ENCODE data around the gene IDH3G.

Gene IDH3G

DNA sequence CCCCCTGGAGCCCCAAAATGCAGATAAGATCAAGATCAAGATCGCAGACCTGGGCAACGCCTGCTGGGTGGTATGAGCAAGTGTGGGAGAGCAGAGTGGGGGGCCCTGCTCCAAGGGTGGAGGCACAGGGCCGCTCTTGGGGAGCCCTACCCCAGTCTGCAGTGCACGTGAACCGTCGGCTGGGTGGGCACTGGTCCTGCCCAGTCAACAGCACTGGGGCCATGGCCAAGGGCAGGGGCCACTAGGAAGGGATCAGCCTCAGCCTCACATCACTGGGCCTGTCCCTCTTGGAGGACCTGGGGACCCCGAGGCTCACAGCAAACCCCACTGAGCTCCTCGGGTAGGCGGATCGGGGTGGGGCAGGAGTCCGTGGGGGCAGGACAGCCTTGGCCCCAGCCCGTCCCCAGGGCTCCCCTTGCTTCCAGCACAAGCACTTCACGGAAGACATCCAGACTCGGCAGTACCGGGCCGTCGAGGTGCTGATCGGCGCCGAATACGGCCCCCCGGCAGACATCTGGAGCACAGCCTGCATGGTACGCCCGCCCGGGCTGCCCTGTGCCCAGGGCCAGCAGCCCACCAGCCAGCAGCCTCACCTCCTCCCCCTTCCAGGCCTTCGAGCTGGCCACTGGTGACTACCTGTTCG lies 9.7 kb downstream of the IDH3G start:
- no peak for DNase-seq

DNA sequence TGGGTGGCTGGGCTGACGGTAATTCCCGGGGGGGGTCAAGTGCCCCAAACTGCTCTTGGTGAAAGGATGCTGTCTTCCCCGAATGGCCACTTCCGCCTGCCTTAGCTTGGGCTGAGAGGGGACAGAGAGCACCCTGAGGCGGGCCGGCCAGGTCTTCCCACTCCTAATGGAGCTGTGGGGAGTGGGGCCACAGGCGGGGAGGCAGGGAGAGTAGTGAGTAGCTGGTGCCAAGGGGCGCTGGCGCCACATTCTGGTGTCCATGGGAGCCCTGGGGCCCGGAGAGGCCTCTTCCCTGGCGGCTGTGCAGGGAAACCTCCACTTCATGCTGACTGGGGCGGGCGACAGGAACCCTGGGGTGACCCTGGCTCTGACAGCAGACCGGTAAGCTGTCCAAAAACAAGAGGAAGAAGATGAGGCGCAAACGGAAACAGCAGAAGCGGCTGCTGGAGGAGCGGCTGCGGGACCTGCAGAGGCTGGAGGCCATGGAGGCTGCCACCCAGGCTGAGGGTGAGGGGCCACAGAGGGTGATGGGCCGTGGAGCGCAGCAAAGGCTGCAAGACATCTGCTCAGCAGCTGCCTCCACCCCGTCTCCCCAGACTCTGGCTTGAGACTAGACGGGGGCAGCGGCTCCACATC lies 10.7 kb downstream of the IDH3G start:
- DNase-seq = no peak

DNA sequence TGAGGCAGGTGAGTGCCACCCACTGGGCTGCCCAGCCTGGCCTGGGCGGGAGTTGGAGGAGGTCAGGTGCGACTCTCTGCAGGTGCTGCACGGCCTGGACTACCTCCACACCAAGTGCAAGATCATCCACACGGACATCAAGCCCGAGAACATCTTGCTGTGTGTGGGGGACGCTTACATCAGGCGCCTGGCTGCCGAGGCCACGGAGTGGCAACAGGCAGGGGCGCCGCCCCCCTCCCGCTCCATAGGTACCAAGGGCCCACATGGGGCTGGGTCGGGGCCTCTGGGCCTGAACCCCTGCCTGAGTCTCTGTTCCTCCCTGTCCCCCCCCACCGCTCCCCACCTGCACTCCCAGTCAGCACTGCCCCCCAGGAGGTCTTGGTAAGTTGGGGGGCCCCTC lies 11.3 kb downstream of the IDH3G start:
- DNase-seq = no peak

GRCh38 chrX:153782313-153782712 lies 11.9 kb downstream of the IDH3G start:
- no peak for DNase-seq

- no peak for DNase-seq
Observed at GRCh38 chrX:153781428-153782047, 12.6 kb downstream of the IDH3G start.

DNA sequence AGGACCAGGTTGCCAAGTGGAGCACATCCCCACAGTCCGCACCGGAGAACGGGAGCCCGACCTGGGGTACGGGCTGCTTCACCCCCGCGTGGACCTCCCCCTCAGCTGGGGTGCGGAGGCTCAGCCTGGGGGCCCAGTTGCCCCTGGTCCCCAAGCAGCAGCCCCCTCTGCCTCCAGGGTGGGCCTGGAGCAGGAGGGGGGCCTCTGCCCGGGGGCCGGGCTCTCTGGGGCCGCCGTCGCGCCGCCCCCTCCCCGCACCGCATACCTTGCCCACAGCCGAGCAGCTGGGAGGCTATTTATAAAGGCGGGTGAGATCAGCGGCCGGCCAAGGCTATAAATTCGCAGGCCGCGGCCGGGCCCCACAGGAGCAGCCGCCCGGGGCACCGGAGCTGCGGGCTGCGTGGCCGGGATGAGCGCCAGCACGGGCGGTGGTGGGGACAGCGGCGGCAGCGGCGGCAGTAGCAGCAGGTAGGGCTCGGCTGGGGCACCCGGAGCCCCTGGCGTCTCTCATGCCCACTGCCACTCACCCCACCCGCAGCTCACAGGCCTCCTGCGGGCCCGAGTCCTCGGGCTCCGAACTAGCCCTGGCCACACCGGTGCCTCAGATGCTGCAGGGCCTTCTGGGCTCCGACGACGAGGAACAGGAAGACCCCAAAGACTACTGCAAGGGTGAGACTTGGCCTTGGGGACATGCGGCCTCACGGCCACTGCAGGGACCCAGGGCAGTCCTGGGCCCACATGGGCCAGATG lies 13.3 kb downstream of the IDH3G start, which contains the start of gene SRPK3:
Gene SRPK3 (plus strand): TSS at position 364 of the 750 bp plus-strand sequence. CDS start 46 bp downstream, at position 410.
- no peak for DNase-seq

GRCh38 chrX:153779891-153780677 lies 14.1 kb downstream of the IDH3G start:
- no peak for DNase-seq

DNA sequence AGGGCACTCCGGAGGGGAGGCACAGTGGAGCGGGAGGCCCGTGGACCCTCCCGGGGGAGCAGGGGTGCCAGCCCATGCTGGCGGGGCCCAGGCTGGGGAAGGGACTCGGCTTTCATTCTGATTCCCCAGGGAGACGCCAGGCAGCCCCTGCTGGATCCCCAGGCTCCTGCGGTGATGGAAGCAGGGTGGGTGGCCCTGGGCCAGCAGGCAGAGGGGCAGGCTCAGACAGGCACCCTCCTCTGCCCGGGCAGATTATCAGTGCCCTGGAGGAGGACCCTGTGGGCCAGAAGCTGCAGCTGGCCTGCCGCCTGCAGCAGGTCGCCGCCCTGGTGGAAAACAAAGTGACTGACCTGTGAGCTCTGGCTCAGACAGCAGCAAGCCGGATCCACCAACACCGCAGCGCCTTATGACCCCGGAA lies 15.5 kb downstream of the IDH3G start:
- DNase-seq = no peak

DNA sequence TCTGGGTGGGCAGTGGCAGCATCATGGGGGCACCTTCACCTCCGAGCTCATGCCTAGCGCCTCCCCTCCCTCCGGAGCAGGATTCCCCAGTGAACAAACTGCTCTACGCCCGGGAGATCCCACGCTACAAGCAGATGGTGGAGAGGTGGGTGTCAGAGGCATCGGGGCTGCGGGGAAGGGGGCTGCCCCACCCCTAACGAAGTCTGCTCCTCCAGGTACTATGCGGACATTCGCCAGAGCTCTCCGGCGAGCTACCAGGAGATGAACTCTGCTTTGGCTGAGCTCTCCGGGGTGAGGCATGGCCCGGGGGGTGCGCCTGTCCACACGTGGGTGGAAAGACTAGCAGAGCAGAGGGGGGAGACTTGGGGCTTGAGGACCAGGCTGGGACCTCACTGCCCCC lies 16.0 kb downstream of the IDH3G start:
- no peak for DNase-seq

DNA sequence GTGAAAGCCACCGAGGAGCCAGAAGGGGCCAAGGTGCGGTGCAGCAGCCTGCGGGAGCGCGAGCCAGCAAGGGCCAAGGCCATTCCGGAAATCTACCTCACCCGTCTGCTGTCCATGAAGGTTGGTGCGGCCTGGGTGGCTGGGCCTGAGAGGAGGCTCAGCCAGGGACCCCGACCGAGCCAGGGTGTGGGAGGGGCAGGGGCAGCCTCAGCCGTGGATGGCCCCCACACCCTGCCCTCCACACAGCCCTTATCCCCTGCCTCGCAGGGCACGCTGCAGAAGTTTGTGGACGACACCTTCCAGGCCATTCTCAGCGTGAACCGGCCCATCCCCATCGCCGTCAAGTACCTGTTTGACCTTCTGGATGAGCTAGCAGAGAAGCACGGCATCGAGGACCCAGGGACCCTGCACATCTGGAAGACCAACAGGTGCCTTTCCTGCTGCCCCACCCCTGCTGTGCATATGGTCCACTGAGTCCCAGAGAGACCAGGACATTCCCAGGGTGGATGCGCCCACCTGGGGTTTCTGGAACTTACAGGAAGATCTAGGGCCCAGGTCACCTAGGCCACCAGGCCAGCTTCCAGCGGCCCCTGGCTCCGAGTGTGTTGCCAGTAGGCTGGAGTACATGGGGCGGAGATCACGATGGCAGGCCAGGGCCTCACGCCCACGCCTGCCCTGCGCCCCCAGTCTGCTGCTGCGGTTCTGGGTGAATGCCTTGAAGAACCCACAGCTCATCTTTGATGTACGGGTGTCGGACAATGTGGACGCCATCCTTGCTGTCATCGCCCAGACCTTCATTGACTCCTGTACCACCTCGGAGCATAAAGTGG lies 16.7 kb downstream of the IDH3G start:
- DNase-seq = no peak

- no peak for DNase-seq
Observed at GRCh38 chrX:153776611-153777045, 17.5 kb downstream of the IDH3G start.

- no peak for DNase-seq
Observed at GRCh38 chrX:153776120-153776599, 18.0 kb downstream of the IDH3G start.

DNA sequence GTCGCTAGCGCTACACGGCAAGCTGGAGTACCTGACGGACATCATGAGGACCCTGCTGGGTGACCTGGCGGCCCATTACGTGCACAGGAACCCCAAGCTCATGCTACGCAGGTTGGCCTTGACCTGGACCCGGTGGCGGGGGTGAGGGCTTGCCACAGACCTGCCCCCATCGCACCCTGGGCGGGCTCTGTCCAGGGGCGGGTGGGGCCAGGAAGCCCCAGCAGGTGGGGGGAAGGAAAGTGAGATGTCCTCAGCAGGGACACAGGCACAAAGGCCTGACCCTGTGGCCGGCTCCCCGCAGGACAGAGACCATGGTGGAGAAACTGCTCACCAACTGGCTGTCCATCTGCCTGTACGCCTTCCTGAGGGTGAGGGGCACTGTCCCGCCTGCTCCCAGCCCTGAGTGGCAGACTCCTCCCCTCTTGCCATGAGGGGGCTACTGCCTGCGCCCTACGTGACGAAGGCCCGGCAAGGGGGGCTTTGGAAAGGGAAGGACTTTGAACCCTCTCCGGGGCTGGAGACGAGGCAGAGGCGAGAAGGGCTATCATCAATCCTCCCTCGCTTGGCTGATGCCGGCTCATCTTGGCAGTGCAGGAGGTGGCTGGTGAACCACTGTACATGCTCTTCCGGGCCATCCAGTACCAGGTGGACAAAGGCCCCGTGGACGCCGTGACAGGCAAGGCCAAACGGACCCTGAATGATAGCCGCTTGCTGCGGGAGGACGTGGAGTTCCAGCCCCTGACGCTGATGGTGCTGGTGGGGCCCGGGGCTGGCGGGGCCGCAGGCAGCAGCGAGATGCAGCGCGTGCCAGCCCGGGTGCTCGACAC lies 18.7 kb downstream of the IDH3G start:
- no peak for DNase-seq

DNA sequence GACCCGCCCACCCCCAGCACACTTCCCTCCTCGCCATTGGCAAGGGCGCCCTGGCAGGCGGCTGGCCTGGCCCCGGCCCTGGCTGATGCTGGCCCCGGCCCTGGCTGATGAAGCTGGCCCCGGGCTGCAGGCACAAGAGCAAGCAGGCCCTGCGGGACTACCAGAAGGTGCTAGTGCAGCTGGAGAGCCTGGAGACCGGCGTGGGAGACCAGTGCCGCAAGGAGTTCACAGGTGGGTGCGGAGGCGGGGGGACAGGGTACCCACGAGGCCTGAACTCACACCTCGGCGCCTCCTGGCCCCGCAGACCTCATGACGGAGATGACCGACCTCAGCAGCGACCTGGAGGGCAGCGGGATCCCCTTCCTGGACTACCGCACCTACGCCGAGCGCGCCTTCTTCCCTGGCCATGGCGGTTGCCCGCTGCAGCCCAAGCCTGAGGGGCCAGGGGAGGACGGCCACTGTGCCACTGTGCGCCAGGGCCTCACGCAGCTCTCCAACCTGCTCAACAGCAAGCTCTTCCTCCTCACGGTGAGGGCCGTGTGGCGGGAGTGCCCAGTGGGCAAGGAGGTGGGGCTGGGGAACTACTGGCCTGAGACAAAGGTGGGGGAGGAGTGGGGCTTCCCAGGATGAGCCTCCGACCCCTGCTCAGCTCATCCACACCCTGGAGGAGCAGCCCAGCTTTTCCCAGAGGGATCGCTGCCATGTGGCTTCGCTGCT lies 19.4 kb downstream of the IDH3G start:
- DNase-seq = no peak

DNA sequence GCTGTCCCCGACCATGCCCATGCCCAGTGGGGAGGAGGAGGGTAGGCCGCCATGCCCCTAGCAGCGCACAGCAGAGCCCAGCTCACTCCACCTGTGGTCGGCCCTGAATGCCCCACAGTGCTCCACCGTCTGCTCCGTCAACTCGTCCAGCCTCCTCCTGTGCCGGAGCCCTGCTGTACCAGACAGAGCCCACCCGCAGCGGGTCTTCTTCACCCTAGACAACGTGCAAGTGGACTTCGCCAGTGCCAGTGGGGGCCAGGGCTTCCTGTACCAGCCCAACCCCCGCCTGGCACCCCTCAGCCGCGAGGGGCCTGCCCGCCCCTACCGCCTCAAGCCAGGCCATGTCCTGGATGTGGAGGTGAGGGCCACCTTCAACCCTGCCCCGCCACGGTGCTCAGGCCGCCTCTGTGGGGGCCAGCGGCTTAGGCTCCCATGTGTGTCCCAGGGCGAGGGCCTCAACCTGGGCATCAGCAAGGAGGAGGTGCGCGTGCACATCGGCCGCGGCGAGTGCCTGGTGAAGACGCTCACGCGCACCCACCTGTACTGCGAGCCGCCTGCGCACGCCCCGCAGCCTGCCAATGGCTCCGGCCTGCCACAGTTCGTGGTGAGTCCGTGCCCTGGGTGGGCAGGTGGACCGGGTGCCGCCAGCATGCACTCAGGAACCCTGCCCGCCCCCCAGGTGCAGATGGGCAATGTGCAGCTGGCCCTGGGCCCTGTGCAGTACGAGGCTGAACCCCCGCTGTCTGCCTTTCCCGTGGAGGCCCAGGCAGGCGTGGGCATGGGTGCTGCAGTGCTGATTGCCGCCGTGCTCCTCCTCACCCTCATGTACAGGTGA lies 20.2 kb downstream of the IDH3G start:
- DNase-seq = no peak

- no peak for DNase-seq
Observed at GRCh38 chrX:153773218-153773611, 21.0 kb downstream of the IDH3G start.

GRCh38 chrX:153772316-153773217 lies 21.6 kb downstream of the IDH3G start:
- no peak for DNase-seq
